Neural cell (in vitro differentiated cells): ENCODE results near the gene TPH2. TPM values are rescaled to one million over a fixed set of nuclear protein-coding genes. Genes with fewer than 3 reads are reported as not detected.

Experiments used
- H2AFZ ChIP-seq: fragments of 200-600, 300-800 bp; sonication (generic), shearing (Covaris generic); 2 replicates; pipeline ENCODE4 v1.6.0; 2014; ENCODE audit warnings: low read depth, mild to moderate bottlenecking, antibody characterized with exemption, low read length, moderate library complexity
- H3F3A ChIP-seq: fragments of 200-600 bp; shearing (Covaris generic); 2 replicates; pipeline ENCODE4 v1.6.1; 2016; ENCODE audit warnings: mild to moderate bottlenecking, moderate library complexity, mixed read lengths, antibody characterized with exemption, low read length; ENCODE audit not compliant: insufficient read depth, poor library complexity, severe bottlenecking
- H3K27ac ChIP-seq: fragments of 200-600, 300-800 bp; sonication (generic), shearing (Covaris generic); 2 replicates; pipeline ENCODE4 v1.5.1; 2014; ENCODE audit warnings: mild to moderate bottlenecking, low read length, moderate library complexity
- H3K27me3 ChIP-seq: fragments of 300-800, 200-600 bp; sonication (generic), shearing (Covaris generic); 2 replicates; pipeline ENCODE4 v1.6.0; 2014; ENCODE audit warnings: mild to moderate bottlenecking, low read depth, low read length, moderate library complexity; ENCODE audit not compliant: insufficient read depth
- H3K36me3 ChIP-seq: fragments of 300-800, 200-600 bp; sonication (generic), shearing (Covaris generic); 2 replicates; pipeline ENCODE4 v1.5.1; 2014; ENCODE audit warnings: mild to moderate bottlenecking, antibody characterized with exemption, low read length, moderate library complexity; ENCODE audit not compliant: insufficient read depth
- H3K4me2 ChIP-seq: fragments of 300-800, 200-600 bp; sonication (generic), shearing (Covaris generic); 2 replicates; pipeline ENCODE4 v1.6.0; 2014; ENCODE audit warnings: mild to moderate bottlenecking, low read length
- H3K4me3 ChIP-seq: fragments of 300-800, 200-600 bp; sonication (generic), shearing (Covaris generic); 2 replicates; pipeline ENCODE4 v1.5.1; 2014; ENCODE audit warnings: mild to moderate bottlenecking, low read length, moderate library complexity
- H3K79me2 ChIP-seq: fragments of 200-600 bp; shearing (Covaris generic); replicated peaks from 2 replicates; pipeline ENCODE4 v1.6.0; 2014; ENCODE audit warnings: mild to moderate bottlenecking, low read length, moderate library complexity; ENCODE audit not compliant: insufficient read depth
- H3K9ac ChIP-seq: fragments of 300-800, 200-600 bp; sonication (generic), shearing (Covaris generic); 2 replicates; pipeline ENCODE4 v1.6.1; 2016; ENCODE audit warnings: mild to moderate bottlenecking, low read length, mixed read lengths
- H3K9me2 ChIP-seq: fragments of 200-600 bp; shearing (Covaris generic); 2 replicates; pipeline ENCODE4 v1.6.1; 2016; ENCODE audit warnings: mild to moderate bottlenecking, low read length, mixed read lengths; ENCODE audit not compliant: insufficient read depth
- H3K9me3 ChIP-seq: fragments of 200-600, 300-800 bp; sonication (generic), shearing (Covaris generic); 2 replicates; pipeline ENCODE4 v1.6.1; 2016; ENCODE audit warnings: mild to moderate bottlenecking, mixed run types, low read length, moderate library complexity, mixed read lengths
- H4K20me1 ChIP-seq: fragments of 200-600 bp; shearing (Covaris generic); 2 replicates; pipeline ENCODE4 v1.6.1; 2016; ENCODE audit warnings: mild to moderate bottlenecking, mixed run types; ENCODE audit not compliant: insufficient read depth
- EP300 ChIP-seq: fragments of 450-650 bp; conservative IDR thresholded peaks from 2 replicates; pipeline ENCODE4 v1.6.1; 2014; ENCODE audit warnings: antibody characterized with exemption, mild to moderate bottlenecking, moderate library complexity; ENCODE audit not compliant: poor library complexity, severe bottlenecking
- EZH2 ChIP-seq: fragments of 200-600, 300-800 bp; shearing (Covaris generic), sonication (generic); IDR thresholded peaks from 2 replicates; pipeline ENCODE4 v1.6.1; 2014; ENCODE audit warnings: antibody characterized with exemption, low read length, borderline replicate concordance, mild to moderate bottlenecking; ENCODE audit not compliant: insufficient read depth, poor library complexity, severe bottlenecking
- MXI1 ChIP-seq: fragments of 450-650 bp; conservative IDR thresholded peaks from 2 replicates; pipeline ENCODE4 v1.6.1; 2014; ENCODE audit warnings: antibody characterized with exemption, mild to moderate bottlenecking; ENCODE audit not compliant: poor library complexity, severe bottlenecking
- POLR2AphosphoS5 ChIP-seq: IDR thresholded peaks from 2 replicates; pipeline ENCODE4 v1.6.1; 2012
- RAD21 ChIP-seq: fragments of 450-650 bp; conservative IDR thresholded peaks from 2 replicates; pipeline ENCODE4 v1.6.1; 2014; ENCODE audit warnings: antibody characterized with exemption, mild to moderate bottlenecking, moderate library complexity
- REST ChIP-seq: IDR thresholded peaks from 2 replicates; pipeline ENCODE4 v1.6.1; 2012; ENCODE audit warnings: borderline replicate concordance
- SMC3 ChIP-seq: fragments of 450-650 bp; conservative IDR thresholded peaks from 2 replicates; pipeline ENCODE4 v1.6.1; 2014; ENCODE audit warnings: antibody characterized with exemption, mild to moderate bottlenecking, moderate library complexity; ENCODE audit not compliant: poor library complexity
- TAF1 ChIP-seq: IDR thresholded peaks from 2 replicates; pipeline ENCODE4 v1.6.1; 2012; ENCODE audit warnings: low read depth
- polyA plus RNA-seq: library from polyadenylated mRNA; depleted of rRNA; stranded (reverse); fragments of >200 nt; gene quantifications from 2 replicates; pipeline ENCODE4 v1.2.3, GENCODE V29; 2014
- TF ChIP-seq, protein P1 (sequence below): fragments of 450-650 bp; IDR thresholded peaks from 2 replicates; pipeline ENCODE4 v1.5.1; 2014; ENCODE audit warnings: antibody characterized with exemption, mild to moderate bottlenecking, moderate library complexity; ENCODE audit not compliant: poor library complexity, severe bottlenecking

The TPH2 gene
- polyA plus RNA-seq, 1 donor from 2014 or later, result 0.33 TPM

- TF ChIP-seq, protein P1, sequence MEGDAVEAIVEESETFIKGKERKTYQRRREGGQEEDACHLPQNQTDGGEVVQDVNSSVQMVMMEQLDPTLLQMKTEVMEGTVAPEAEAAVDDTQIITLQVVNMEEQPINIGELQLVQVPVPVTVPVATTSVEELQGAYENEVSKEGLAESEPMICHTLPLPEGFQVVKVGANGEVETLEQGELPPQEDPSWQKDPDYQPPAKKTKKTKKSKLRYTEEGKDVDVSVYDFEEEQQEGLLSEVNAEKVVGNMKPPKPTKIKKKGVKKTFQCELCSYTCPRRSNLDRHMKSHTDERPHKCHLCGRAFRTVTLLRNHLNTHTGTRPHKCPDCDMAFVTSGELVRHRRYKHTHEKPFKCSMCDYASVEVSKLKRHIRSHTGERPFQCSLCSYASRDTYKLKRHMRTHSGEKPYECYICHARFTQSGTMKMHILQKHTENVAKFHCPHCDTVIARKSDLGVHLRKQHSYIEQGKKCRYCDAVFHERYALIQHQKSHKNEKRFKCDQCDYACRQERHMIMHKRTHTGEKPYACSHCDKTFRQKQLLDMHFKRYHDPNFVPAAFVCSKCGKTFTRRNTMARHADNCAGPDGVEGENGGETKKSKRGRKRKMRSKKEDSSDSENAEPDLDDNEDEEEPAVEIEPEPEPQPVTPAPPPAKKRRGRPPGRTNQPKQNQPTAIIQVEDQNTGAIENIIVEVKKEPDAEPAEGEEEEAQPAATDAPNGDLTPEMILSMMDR, result no peak
- TF ChIP-seq EP300 (no peak), REST (no peak), SMC3 (no peak), TAF1 (no peak), EZH2 (no peak), RAD21 (no peak), MXI1 (no peak), POLR2AphosphoS5 (no peak)
- no peak overlapping the region for H3K4me2 ChIP-seq
Observed at GRCh38 chr12:72036393-72036792, 97.7 kb downstream of the TPH2 start.

GRCh38 chr12:72037006-72037795 is 98.6 kb downstream of the TPH2 start:
- Histone ChIP-seq H3K9me2 (no peaks in the 10 kb centered on the region), H3K9ac (no peak overlapping the region), H3K27ac (no peak overlapping the region), H3K4me3 (no peak overlapping the region), H4K20me1 (no peaks in the 10 kb centered on the region), H3K27me3 (no peaks in the 10 kb centered on the region), H2AFZ (no peak overlapping the region), H3K9me3 (peaks cover 4% of the 10 kb centered on the region), H3K4me2 (no peak overlapping the region), H3K79me2 (no peaks in the 10 kb centered on the region), H3F3A (peaks cover 9% of the 10 kb centered on the region), H3K36me3 (no peaks in the 10 kb centered on the region)
- TF ChIP-seq SMC3 (no peak), EZH2 (no peak), POLR2AphosphoS5 (no peak), REST (no peak), EP300 (no peak), TAF1 (no peak), RAD21 (no peak), MXI1 (no peak)
- TF ChIP-seq, protein P1, result no peak

More at GRCh38 chr12:72036393-72036792, 97.7 kb downstream of the TPH2 start:
- no peak overlapping the region for H3K27ac ChIP-seq
- no peaks in the 10 kb centered on the region for H3K27me3 ChIP-seq
- H2AFZ ChIP-seq, result no peak overlapping the region
- no peaks in the 10 kb centered on the region for H4K20me1 ChIP-seq
- H3F3A ChIP-seq, result peaks cover 4% of the 10 kb centered on the region
- peaks cover 4% of the 10 kb centered on the region for H3K9me3 ChIP-seq
- H3K79me2 ChIP-seq, result no peaks in the 10 kb centered on the region
- H3K36me3 ChIP-seq, result no peaks in the 10 kb centered on the region
- H3K9me2 ChIP-seq, result no peaks in the 10 kb centered on the region
- no peak overlapping the region for H3K9ac ChIP-seq
- no peak overlapping the region for H3K4me3 ChIP-seq
